Measurements from ENCODE around the gene MAP4K5. TPM values are rescaled to one million over a fixed set of nuclear protein-coding genes. Genes with fewer than 3 reads are reported as not detected.

The MAP4K5 gene
- total RNA-seq, 1 donor from 2014 or later = 16.3 TPM

DNA sequence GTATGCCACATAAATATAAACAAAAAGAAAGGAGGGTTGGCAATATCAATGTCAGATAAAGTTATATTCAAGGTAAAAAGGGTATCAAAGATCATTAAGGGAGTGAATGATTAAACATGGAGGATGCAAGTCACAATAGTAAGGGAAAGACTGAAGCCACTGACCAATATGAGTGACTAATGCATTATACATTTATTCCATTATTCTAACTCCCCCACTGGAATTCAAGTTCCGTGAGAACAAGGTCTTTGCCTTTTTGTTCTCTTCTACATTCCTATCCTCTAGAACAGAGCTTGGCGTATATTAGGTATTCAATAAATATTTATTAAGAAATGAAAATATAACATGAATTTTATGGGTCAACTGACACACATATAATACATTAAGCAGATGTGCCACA is 30.7 kb downstream of the MAP4K5 start:
- no peak for ATAC-seq
- DNase-seq = no peak
- intact Hi-C loops (cut with micrococcal nuclease) = no loop called here

DNA sequence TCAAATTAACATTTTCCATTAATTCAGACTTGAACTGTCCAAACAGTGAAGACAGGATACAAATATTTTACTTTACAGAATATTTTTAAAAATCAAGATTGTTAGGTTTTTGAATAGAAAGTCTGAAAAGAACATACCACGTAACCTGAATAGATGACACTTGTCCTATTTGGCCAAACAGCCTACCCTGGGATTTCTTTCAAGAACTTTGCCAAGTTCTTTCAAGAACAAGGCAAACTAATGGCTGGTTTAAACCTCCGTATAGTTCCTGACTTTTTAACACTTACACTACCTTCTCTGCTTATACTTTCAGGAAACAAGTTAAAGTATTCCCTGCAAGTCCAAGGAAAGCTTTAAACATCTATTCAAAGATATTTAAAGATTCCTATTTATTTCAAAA is 35.0 kb downstream of the MAP4K5 start:
- intact Hi-C loops (cut with micrococcal nuclease) = no loop called here
- no peak for DNase-seq
- no peak for ATAC-seq

DNA sequence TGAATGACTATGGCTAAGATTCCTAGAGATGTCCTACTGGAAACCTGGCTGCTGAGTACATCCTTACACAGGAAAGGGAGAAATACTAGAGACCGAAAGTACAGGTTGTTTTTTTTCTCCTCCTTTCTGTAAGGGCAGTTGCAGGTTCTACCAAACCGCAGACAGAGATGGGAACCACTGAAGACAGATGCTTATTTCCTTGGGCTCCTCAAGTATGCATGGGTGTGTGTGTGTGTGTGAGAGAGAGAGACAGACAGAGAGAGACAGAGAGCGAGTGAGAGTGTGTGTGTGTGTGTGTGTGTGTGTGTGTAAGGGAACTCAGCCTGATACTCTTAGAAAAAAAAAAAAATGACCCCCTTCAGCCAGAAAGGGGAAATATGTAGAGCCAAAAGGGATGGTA is 42.5 kb downstream of the MAP4K5 start:
- no peak for DNase-seq

DNA sequence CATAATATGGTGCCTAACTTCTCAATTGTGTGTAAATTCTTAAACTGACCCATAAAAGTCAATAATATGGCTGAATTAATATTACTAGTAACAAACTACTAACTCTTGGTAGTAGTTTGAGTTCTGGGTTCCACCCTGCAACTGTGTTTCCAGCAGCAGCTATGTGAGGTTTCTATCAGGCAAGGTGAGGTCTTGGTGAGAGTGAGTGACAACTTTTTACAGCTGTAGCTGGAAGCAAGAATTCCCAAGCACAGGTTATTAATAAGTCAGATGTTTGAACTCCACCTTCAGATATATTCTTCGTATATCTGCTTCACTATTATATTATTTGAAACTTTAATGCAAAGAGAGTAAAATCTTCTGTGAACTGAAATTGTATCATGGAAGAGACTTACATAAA is 43.8 kb downstream of the MAP4K5 start:
- intact Hi-C loops (cut with micrococcal nuclease) = no loop called here
- DNase-seq = no peak
- no peak for ATAC-seq

More for the DNA sequence above, 42.5 kb downstream of the MAP4K5 start:
- intact Hi-C loops (cut with micrococcal nuclease) = no loop called here
- ATAC-seq = no peak

DNA sequence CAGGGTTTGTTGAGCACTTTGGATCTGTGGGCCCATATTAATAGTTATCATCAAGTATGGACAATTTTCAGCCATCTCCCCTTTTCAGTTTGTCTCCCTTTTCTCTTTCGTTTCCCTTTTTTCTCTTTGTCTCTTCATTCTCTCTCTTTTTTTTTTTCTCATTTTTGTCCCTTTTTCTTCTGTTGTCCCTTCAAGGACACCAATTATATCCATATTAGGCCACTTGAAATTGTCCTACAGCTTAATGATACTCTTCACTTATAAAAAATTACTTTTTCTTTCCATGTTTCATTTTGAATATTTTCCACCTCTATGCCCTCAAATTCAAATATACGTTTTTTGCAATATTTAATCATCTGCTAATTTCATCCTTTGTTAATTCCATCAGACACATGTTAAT is 53.3 kb downstream of the MAP4K5 start:
- no peak for ATAC-seq
- no peak for DNase-seq
- intact Hi-C loops (cut with micrococcal nuclease) = no loop called here

DNA sequence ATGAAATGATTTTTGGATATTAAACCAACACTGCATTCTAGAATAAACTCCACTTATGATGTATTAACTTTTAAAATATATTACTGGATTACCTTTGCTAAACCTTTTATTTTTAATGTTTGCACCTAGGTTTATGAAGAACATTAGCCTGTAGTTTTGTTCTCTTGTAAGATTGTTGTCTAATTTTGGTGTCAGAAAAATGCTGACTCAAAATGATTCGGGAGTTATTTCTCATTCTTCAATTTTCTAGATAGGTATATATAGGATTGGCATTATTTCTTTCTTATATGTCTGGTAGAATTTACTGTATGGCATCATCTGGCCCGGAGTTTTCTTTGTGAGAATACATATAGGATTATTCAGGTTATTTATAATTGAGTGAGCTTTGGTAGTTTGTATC is 54.6 kb downstream of the MAP4K5 start:
- no peak for DNase-seq
- no peak for ATAC-seq
- intact Hi-C loops (cut with micrococcal nuclease) = no loop called here

DNA sequence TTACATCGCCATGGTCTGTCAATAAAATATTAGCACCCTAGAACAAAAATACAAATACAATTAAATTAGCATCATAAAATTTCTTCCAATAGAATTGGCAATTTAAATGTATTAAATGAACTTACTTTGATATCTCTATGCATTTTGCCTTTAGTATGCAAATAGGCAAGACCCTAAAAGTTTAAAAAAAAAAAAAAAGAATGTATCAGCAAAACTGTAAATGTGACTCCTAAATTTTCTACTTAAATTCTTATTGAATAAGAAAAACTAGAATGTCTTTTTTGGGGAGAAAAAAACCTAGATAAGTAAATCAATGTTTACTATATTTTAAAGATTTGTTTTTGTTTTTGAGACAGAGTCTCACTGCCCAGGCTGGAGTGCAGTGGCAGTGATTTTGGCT is 56.2 kb downstream of the MAP4K5 start:
- DNase-seq = no peak
- no peak for ATAC-seq
- intact Hi-C loops (cut with micrococcal nuclease) = no loop called here

DNA sequence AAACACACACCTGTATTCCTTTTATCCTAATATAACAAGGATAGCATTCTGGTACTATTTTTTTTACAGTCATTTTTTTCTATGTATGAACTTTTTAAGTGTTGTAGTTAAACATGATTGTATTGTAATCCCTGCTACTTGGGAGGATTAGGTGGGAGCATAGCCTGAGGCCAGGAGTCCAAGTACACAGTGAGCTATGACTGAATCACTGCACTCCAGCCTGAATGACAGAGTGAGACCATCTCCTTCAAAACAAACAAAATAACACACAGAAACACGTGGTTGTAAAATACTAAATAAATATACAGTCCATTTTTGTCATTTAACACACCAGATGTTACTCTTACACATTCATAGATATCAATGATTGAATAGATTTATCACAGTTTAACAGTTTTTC is 56.9 kb downstream of the MAP4K5 start:
- ATAC-seq = no peak
- intact Hi-C loops (cut with micrococcal nuclease) = no loop called here
- DNase-seq = no peak

DNA sequence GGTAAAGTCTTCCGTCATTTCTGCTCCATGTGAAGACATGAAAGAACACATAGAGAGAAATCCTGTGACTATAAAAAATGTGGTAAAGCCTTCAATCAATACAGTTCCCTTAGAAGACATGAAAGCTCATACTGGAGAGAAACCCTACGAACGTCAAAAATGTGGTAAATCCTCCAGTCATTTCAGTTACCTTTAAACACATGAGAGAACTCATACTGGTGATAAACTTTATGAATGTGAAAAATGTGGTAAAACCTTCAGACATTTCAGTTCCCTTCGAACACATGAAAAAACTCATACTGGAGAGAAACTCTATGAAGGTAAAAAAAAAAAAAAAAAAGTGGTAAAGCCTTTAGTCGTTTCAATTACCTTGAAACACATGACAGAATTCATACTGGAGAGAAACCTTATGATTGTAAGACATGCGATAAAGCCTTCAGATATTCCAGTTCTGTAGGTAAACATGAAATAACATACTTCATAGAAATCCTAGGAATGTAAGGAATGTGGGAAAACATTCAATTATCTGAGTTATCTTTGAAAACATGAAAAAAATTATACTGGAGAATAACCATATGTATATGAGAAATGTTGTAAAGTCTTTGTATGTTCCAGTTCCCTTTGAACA is 60.4 kb downstream of the MAP4K5 start:
- ATAC-seq = no peak
- intact Hi-C loops (cut with micrococcal nuclease) = no loop called here

DNA sequence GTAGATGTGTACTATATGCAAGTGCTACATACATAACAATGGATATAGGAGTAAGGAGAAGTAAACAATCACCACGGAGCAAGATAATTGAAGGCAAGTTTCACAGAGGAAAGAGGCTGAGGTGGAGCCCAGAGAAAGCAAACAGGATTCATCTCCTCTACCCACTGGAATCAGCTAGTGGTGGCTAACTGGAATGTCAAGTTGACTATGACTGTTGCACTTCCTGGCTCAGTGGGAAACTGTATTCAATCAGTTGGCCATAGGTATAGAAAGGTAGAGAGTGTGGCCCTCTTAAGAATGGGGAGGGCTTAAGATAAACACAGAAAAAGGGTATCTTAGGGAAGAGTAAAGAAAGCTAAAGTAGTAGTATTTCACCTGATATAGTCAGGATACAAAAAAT is 62.4 kb downstream of the MAP4K5 start:
- ATAC-seq = no peak
- intact Hi-C loops (cut with micrococcal nuclease) = no loop called here

More for the DNA sequence above, 60.4 kb downstream of the MAP4K5 start:
- DNase-seq = no peak

DNA sequence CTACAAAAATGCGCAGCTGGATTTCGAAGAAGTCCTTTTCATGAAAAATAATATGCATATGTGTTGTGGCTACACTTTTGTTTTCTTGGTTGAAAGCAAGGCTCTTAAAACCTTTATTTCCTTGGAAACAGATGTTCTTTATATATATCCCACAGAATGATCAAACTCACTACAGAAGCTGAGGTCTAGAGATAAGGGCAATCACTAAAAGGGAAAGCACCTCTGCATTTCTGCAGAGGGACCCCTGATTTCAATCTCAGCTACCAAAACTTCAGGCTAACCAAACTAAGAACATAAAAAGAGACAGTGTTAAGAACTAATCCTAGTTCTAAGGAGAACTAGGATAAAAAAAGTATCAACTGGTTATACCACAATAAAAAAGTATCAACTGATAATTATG is 70.3 kb downstream of the MAP4K5 start:
- intact Hi-C loops (cut with micrococcal nuclease) = no loop called here
- no peak for ATAC-seq
- no peak for DNase-seq

More for the DNA sequence above, 62.4 kb downstream of the MAP4K5 start:
- DNase-seq = no peak

DNA sequence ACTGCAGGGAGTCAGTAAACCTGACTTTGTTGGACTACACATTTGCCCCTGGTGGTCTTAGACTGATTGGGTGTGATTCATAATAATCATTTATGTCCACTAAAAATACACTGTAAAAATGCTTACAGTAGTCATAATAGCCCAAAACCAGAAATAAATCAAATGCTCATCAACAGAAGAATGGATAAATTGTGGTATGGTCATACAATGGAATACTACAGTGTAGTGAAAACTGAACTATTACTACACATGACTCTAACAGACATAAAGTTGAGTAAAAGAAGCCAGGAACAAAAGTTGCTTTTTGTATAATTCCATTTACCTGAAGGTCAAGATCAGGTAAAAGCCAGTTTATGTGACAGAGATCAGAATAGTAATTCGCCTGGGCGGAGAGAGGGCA is 78.5 kb downstream of the MAP4K5 start:
- no peak for DNase-seq
- no peak for ATAC-seq
- intact Hi-C loops (cut with micrococcal nuclease) = no loop called here

DNA sequence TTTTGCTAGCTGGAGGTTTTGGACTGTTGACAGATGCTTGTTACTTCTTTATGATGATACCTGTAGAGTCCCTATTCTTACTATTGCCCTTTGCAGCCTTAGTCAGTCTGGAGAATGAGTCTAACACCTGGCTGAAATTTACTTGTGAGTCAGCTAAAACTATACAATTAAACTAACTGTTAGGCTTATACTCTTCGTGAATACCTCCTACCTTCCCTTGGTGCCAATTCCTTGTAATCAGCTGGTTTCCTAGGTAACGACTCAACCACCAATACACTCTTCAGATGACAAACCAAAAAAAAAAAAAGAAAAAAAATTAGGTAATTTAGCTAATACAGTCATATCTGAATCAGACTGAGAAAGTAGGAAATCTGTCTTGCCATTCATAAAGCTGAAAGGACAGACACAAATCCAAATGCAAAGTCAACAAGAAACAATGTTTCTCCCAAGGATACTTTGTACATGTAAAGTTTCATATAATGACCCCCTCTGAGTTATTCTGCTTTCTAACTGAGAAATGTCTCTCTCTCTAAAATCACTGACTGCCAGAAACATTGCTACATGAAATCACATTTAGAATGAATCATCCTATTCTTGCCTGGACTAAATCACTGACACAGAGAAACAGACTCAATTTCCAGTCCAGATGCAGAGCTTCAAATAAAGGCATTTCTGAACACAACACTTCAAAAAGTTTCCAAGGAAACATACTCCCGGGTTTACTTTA is 79.2 kb downstream of the MAP4K5 start:
- no peak for ATAC-seq

DNA sequence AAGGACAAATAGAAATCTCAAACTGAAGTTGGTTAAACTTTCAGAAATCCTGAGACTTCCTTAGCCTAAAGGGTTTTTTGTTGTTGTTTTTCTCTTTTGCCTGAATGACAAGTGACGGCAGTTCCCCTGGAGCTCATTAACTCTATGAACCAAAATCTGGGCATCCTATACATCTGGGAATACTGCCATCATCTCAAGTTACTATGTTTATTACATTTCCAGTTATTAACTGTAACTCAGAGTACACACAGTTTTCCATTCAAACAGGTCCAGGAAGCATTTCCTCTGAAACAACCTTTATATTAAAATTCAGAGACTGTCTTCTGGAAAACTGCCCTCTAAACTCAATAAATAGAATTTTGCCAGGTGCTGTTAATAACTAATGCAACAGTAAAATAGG is 80.1 kb downstream of the MAP4K5 start:
- no peak for ATAC-seq
- no peak for DNase-seq
- intact Hi-C loops (cut with micrococcal nuclease) = no loop called here

More for the DNA sequence above, 79.2 kb downstream of the MAP4K5 start:
- intact Hi-C loops (cut with micrococcal nuclease) = no loop called here
- no peak for DNase-seq

DNA sequence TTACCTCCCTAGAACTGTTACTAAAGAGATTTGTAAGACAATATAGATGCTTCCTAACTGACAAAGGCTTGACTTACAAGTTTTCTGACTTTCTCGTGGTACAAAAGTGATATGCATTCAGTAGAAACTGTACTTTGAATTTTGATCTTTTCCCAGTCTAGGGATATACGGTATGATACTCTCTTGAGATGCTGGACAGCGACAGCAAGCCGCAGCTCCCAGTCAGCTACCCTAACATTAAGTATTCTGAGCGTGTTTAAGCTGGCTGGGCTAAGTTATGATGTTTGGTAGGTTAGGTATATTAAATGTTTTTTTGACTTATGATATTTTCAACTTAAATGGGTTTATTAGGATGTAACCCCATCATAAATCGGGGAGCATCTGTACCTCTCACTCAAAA is 80.5 kb downstream of the MAP4K5 start:
- intact Hi-C loops (cut with micrococcal nuclease) = no loop called here
- ATAC-seq (no peak), DNase-seq (no peak)

DNA sequence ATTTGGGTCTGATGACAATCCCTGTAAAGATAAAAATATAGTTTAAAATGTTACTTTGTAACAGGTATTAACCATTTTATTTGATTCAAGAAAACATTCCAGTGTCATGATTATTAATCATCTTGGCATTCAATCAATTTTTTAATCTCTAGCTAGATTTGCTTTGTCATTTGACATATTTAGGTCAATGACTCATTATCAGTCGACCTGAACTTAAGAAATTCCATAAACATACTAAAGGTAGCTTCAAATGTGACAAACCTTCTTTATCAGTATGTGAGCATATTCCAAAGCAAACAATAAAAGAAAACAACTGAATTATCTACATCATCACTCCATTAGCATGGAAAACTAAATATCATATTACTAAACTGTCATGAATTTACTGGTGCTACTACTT is 84.9 kb downstream of the MAP4K5 start:
- DNase-seq = no peak
- no peak for ATAC-seq
- intact Hi-C loops (cut with micrococcal nuclease) = no loop called here

DNA sequence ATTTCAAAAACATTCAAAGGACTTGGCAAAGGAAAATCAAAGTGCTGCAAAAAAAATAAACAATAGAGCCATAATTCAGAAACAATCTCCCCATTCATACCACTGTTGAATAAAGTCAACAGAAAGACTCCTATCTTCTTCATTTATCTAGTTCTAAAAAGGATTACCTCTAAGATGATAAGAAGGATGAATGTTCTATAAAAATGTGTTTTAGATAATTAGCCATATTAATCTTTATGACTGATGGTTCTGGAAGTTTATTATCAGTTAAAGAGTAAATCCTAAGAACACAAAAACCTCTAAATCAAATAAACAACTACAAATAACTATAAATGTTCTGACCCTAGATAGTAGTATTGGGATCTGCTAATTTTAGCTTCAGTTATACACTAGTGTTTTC is 97.8 kb downstream of the MAP4K5 start:
- no peak for ATAC-seq
- intact Hi-C loops (cut with micrococcal nuclease) = no loop called here

DNA sequence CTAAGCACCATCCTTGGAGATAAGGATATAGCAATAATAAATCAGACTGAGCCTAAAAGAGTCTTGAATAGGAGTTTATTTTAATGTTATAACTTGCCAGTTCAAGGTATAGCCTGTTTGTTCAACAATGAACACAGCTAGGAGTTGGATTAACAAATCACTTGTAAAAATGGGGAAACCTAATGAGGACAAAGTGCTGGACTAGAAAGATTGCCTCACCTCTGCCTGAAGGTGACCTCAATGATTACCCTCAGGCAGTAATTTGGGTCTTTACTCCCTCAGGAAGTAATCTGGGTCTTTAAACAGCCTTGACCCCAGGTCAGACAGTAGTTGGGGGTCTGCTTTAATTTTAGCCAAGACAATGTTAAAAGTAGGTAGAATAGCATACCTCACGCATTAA is 100.2 kb downstream of the MAP4K5 start:
- ATAC-seq (no peak), DNase-seq (no peak)
- intact Hi-C loops (cut with micrococcal nuclease) = no loop called here

More for the DNA sequence above, 97.8 kb downstream of the MAP4K5 start:
- DNase-seq = no peak

DNA sequence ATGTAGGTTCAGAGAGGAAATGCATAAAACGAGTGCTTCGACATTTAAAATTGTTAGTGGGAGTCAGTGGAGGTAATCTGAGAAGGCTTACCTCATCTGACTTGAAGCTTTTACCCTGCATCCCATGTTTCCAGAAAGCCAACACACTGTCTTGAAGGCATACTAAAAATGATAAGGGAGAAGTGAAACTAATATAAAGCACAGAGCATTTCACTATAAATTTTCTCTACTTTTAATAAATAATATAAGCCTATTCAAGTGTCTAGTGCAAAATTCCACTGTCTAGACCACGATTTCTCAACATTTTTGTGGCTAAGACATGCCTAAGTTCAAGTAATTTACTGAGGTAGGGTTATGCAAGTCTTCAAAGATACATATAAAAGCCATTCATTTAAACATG is 106.6 kb downstream of the MAP4K5 start:
- intact Hi-C loops (cut with micrococcal nuclease) = no loop called here
- no peak for DNase-seq
- no peak for ATAC-seq

DNA sequence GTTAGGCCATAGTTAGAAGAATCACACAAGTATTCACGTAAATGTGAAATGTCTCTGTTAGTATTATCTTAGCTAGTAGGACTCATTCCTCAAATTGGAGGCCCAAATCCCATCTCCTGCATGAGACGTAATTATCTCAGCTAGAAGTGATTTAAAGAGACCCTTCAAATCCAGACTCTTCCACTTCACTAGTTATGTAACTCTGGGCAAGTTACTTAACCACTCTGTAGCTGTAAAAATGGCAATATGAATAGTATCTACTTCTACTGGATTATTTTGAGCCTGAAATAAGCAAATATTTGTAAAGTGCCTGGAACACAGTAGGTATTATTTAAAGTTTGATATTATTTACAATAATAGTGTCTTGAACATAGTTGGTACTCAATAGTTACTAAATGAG is 107.3 kb downstream of the MAP4K5 start:
- ATAC-seq = no peak
- DNase-seq = no peak
- intact Hi-C loops (cut with micrococcal nuclease) = no loop called here

DNA sequence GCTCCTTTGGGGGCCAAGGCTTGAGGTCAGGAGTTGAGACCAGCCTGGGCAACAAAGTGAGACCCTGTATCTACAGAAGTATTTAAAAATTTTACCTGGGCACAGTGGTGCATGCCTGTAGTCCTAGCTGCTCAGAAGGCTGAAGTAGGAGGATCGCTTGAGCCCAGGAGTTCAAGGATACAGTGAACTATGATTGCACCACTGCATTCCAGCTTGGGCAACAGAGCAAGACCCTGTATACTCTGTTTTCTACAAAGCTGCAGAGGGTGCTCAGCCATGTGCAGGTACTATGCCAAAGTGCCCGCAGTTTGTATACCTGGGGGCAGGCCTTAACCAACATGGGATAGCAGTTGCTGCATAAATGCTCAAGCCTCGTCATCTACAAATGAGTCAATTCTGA is 108.8 kb downstream of the MAP4K5 start:
- DNase-seq (no peak), ATAC-seq (no peak)
- intact Hi-C loops (cut with micrococcal nuclease) = no loop called here

Data from left ventricle myocardium superior (tissue), 1 donor.